ENCODE data around the gene SLC30A10. TPM values are rescaled to one million over a fixed set of nuclear protein-coding genes. Genes with fewer than 3 reads are reported as not detected.
"Not testable (repeated sequence)": the region's sequence is repeated elsewhere in the genome, so short reads cannot be mapped to it uniquely, and the experiment has no call there.

Gene SLC30A10
- polyA plus RNA-seq, 1 experiment = not detected

- POLR2A ChIA-PET = no interaction called here
- Histone ChIP-seq H3K27me3 (ENCODE audit: control insufficient read depth, insufficient read depth, low read length) (no peaks in the 10 kb centered on the region), H3K4me3 (ENCODE audit: low read depth, low read length) (no peak overlapping the region), H3K9me3 (ENCODE audit: control insufficient read depth, insufficient read depth, low read length) (no peaks in the 10 kb centered on the region), H3K27ac (ENCODE audit: low read depth, low read length) (no peak overlapping the region)
- CTCF ChIA-PET = no interaction called here
- no peak for TF ChIP-seq CTCF (IDR thresholded peaks at IDR 0.05; ENCODE audit: low read depth, low read length)
- no peak for DNase-seq (ENCODE audit: low read depth, low spot score)
Measured at GRCh38 chr1:219902951-219903350, 25.4 kb downstream of the SLC30A10 start.

DNA sequence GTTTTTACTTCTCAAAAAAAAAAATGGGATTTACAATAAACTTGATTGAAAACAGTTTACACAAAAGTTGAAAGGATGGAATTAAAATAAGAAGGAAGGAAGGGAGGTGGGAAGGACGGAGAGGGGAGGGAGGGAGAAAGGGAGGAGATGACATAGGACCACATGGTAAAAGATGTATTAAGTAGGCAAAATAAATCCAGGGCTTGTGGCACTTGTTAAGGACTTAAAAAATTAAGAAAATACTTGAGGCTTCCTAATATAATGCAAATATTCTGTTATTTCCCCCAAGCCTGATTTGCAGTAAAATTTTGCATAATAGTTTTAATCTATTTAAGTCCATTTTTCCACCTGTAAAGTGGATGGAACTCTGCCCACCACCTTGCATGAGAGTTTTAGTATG lies 27.5 kb downstream of the SLC30A10 start:
- no peak for TF ChIP-seq CTCF (IDR thresholded peaks at IDR 0.05; ENCODE audit: low read depth, low read length)
- CTCF ChIA-PET = no interaction called here
- Histone ChIP-seq H3K27ac (ENCODE audit: low read depth, low read length) (no peak overlapping the region), H3K9me3 (ENCODE audit: control insufficient read depth, insufficient read depth, low read length) (no peaks in the 10 kb centered on the region), H3K27me3 (ENCODE audit: control insufficient read depth, insufficient read depth, low read length) (no peaks in the 10 kb centered on the region), H3K4me3 (ENCODE audit: low read depth, low read length) (no peak overlapping the region)
- no peak for DNase-seq (ENCODE audit: low read depth, low spot score)
- POLR2A ChIA-PET = no interaction called here

DNA sequence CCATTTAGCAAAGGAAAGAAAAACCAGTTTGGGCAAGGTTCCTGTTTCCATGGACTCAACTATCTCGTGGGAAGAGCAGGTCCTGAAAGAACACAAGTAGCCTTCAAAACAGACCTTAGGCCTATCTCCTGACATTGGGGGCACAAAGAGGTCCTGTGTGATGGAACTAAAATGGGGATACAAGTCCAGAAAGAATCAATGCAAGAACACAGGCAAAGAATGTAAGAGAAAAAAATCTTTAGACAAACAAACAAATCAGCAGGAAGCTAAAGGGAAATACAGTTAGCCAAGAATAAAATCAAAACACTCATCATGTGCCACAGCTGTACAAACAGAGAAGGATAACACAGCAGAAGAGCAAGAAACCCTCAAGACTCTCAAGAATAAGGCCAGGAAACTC lies 28.2 kb downstream of the SLC30A10 start:
- ChIA-PET POLR2A (no interaction called here), CTCF (no interaction called here)
- Histone ChIP-seq H3K9me3 (ENCODE audit: control insufficient read depth, insufficient read depth, low read length) (no peaks in the 10 kb centered on the region), H3K27ac (ENCODE audit: low read depth, low read length) (no peak overlapping the region), H3K4me3 (ENCODE audit: low read depth, low read length) (no peak overlapping the region), H3K27me3 (ENCODE audit: control insufficient read depth, insufficient read depth, low read length) (no peaks in the 10 kb centered on the region)
- TF ChIP-seq CTCF (IDR thresholded peaks at IDR 0.05; ENCODE audit: low read depth, low read length) = no peak
- DNase-seq (ENCODE audit: low read depth, low spot score) = no peak

DNA sequence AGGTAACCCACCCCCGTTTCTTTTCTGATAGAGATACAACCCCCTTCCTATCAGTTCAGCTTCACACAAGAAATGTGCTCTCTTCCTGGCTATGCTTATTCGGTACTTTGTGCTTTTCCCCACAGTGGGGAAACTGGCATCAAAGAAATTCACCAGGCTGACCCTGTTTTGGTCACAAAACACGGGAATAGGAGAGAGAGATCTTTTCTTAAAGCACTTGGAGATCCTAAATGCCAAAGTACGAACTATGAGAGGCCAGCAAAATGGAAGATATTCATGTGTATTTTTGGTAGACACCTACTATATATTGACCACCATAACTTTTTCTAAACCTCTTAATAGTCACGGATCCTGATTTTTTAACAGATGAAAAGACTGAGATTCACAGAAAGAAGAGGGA lies 30.0 kb downstream of the SLC30A10 start:
- TF ChIP-seq CTCF (IDR thresholded peaks at IDR 0.05; ENCODE audit: low read depth, low read length) = no peak
- Histone ChIP-seq H3K4me3 (ENCODE audit: low read depth, low read length) (no peak overlapping the region), H3K27ac (ENCODE audit: low read depth, low read length) (no peak overlapping the region), H3K27me3 (ENCODE audit: control insufficient read depth, insufficient read depth, low read length) (no peaks in the 10 kb centered on the region), H3K9me3 (ENCODE audit: control insufficient read depth, insufficient read depth, low read length) (no peaks in the 10 kb centered on the region)
- ChIA-PET POLR2A (no interaction called here), CTCF (no interaction called here)
- no peak for DNase-seq (ENCODE audit: low read depth, low spot score)

- H3K9me3 ChIP-seq (ENCODE audit: control insufficient read depth, insufficient read depth, low read length) = no peaks in the 10 kb centered on the region
- ChIA-PET POLR2A (no interaction called here), CTCF (no interaction called here)
- no peak overlapping the region for H3K4me3 ChIP-seq (ENCODE audit: low read depth, low read length)
- H3K27me3 ChIP-seq (ENCODE audit: control insufficient read depth, insufficient read depth, low read length) = no peaks in the 10 kb centered on the region
- no peak for DNase-seq (ENCODE audit: low read depth, low spot score)
- H3K27ac ChIP-seq (ENCODE audit: low read depth, low read length) = no peak overlapping the region
- TF ChIP-seq CTCF (IDR thresholded peaks at IDR 0.05; ENCODE audit: low read depth, low read length) = no peak
Measured at GRCh38 chr1:219897914-219898313, 30.4 kb downstream of the SLC30A10 start.

- H3K27ac ChIP-seq (ENCODE audit: low read depth, low read length); H3K4me3 ChIP-seq (ENCODE audit: low read depth, low read length); H3K27me3 ChIP-seq (ENCODE audit: control insufficient read depth, insufficient read depth, low read length); POLR2A ChIA-PET; DNase-seq (ENCODE audit: low read depth, low spot score); H3K9me3 ChIP-seq (ENCODE audit: control insufficient read depth, insufficient read depth, low read length); CTCF ChIA-PET: not testable (repeated sequence)
Measured at GRCh38 chr1:219892271-219892670, 36.1 kb downstream of the SLC30A10 start.

DNA sequence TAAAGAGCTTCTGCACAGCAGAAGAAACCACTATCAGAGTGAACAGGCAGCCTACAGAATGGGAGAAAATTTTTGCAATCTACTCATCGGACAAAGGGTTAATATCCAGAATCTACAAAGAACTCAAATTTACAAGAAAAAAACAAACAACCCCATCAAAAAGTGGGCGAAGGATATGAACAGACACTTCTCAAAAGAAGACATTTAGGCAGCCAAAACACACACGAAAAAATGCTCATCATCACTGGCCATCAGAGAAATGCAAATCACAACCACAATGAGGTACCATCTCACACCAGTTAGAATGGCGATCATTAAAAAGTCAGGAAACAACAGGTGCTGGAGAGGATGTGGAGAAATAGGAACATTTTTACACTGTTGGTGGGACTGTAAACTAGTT lies 36.5 kb downstream of the SLC30A10 start:
- CTCF ChIA-PET; H3K9me3 ChIP-seq (ENCODE audit: control insufficient read depth, insufficient read depth, low read length); DNase-seq (ENCODE audit: low read depth, low spot score); H3K27me3 ChIP-seq (ENCODE audit: control insufficient read depth, insufficient read depth, low read length); POLR2A ChIA-PET; H3K27ac ChIP-seq (ENCODE audit: low read depth, low read length); H3K4me3 ChIP-seq (ENCODE audit: low read depth, low read length): not testable (repeated sequence)

- DNase-seq (ENCODE audit: low read depth, low spot score); H3K27ac ChIP-seq (ENCODE audit: low read depth, low read length); H3K4me3 ChIP-seq (ENCODE audit: low read depth, low read length); H3K9me3 ChIP-seq (ENCODE audit: control insufficient read depth, insufficient read depth, low read length); H3K27me3 ChIP-seq (ENCODE audit: control insufficient read depth, insufficient read depth, low read length); CTCF ChIA-PET; POLR2A ChIA-PET: not testable (repeated sequence)
Measured at GRCh38 chr1:219888667-219889066, 39.7 kb downstream of the SLC30A10 start.
